Stimulated activated CD8-positive, alpha-beta memory T cell treated with anti-CD3 and anti-CD28 coated beads, Interleukin-4, amount 100 ng/mL, for 1 hour (primary cell): ENCODE data around the gene TNFRSF14.
"Not testable (repeated sequence)": the region's sequence is repeated elsewhere in the genome, so short reads cannot be mapped to it uniquely, and the experiment has no call there.

ENCODE experiments used
- DNase-seq, 2 donors: peaks; one replicate each; pipeline ENCODE4 v3.0.0-alpha.2; 2020; ENCODE audit warnings: low read depth in 2 of 2, low spot score in 1 of 2

TNFRSF14 gene

DNA sequence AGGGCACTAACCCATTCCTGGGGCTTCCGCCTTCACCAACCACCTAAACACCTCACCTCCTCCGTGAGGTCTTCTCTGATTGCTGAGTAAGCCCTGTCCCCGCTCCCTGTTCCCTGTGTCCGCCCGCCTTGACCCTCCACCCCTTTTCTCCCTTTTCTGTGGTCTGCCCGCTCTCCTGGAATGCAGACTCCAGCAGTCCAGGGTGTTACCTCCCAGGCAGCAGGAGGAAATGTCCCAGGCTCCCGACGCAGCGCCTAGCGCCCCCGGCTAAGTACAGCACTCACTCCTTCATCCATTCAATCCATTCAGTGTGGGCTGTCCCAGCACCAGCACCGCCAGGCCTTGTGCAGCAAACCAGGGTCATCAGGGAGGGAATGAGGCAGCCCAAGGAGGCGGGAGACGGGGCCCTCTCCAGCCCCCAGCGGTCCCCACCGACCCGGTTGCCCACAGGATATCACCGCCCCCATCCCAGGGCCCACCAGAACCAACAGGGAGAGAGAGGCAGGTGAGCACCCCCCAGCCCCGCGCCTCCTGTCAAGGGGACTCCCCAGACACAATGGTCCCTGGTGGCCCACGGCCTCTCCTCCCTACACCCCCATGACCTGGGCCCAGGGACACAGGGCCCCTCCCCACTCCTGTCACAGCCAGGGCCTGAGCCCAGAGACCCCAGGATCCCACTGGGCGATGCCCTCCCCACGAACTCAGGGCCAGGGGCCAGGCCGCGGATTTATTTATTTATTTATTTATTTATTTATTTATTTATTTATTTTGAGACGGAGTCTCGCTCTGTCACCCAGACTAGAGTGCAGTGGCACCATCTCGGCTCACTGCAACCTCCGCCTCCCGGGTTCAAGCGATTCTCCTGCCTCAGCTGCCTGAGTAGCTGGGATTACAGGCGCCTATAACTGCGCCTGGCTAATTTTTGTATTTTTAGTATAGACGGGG is 10.2 kb downstream of the TNFRSF14 start:
- no peak for DNase-seq

- no peak for DNase-seq
These were observed 11.0 kb downstream of the TNFRSF14 start for GRCh38 chr1:2567083-2567679.

DNA sequence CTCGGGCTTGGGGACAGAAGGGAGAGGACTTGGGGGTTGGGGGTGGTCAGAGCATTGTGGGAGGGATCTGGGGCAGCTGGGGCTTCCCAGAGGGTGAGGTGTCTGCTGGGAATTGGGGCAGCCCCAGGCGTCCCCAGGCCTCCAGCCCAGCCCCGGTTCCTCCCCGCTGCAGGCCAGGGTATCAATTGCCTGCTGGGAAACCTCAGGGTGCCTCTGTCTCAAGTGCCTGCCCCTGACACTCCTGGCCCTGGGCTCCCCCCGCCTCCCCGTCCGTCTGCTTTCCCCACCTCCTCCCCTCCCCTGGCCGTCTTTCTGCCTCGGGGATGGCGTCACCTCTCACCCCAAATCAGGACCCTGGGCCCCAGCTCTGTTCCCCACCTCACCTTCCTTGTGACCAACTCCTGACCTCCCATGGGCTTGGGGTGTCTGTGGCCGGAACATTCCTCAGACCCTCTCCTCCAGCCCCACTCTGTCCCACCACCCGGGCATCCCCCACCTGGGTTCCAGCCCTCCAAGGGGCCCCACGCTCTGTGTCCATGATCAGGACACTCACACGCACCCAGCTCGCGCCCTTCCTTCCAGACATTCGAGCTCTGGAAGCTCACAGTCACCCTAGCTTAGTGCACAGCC is 12.1 kb downstream of the TNFRSF14 start:
- not testable (repeated sequence) for DNase-seq

DNA sequence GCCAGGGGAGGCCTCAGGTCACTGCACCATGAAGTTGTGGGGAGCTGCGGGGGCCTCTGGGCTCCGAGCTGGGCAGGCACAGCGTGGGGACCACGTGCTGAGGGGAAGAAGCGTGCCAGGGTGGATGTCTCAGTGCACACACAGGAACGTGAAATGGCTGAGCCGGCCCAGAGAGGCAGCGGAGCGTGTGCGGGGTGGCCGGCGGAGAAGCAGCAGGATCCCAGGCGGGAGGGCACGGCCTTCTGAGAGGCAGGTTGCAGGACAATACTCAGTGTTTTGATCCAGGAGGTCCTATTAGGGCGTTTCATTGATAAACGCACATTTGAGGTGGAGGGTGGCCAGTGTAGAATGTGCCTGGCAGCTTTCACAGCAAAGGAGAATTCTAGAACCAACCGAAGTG is 12.9 kb downstream of the TNFRSF14 start:
- DNase-seq, result no peak

DNA sequence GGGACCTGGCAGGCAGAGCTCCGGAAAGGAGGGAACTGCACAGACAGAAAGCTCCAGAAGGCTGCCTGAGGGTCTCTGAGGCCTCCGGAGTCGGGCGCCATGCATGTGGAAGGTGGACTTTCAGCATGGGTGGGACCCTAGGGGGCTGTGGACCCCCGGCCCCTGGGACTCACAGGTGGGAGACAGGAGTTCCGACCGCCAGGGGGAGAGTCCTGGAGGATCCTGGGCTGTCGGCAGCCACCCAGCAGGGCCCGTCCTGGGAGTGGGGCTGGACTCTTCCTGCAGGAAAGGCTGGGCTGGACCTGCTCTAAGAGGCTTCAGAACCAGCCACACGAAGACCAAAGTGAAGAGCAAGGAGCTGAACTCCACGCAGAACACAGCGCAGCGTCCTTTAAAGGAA is 13.5 kb downstream of the TNFRSF14 start:
- not testable (repeated sequence) for DNase-seq

DNA sequence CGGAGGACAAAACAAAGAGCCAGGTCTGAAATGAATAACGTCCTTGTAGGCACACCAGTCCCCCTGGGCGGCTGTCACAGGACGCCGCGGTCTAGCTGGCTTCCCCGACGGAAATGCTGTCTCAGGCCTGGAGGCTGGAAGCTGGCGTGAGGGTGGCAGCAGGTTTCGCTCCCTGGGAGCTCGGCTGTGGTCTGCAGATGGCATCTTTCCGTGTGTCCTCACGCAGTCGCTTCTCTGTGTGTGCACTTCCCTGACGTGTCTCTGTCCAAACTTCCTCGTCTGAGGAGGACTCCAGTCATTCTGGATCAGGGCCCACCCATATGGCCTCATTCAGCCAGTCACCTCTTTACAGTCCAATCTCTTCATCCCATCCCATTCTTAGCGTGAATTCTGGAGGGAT is 14.2 kb downstream of the TNFRSF14 start:
- no peak for DNase-seq

GRCh38 chr1:2571348-2571747 is 15.2 kb downstream of the TNFRSF14 start:
- DNase-seq, result no peak

GRCh38 chr1:2573250-2573920 is 17.2 kb downstream of the TNFRSF14 start:
- no peak for DNase-seq

- no peak for DNase-seq
These were observed 18.2 kb downstream of the TNFRSF14 start for GRCh38 chr1:2574350-2574749.

DNA sequence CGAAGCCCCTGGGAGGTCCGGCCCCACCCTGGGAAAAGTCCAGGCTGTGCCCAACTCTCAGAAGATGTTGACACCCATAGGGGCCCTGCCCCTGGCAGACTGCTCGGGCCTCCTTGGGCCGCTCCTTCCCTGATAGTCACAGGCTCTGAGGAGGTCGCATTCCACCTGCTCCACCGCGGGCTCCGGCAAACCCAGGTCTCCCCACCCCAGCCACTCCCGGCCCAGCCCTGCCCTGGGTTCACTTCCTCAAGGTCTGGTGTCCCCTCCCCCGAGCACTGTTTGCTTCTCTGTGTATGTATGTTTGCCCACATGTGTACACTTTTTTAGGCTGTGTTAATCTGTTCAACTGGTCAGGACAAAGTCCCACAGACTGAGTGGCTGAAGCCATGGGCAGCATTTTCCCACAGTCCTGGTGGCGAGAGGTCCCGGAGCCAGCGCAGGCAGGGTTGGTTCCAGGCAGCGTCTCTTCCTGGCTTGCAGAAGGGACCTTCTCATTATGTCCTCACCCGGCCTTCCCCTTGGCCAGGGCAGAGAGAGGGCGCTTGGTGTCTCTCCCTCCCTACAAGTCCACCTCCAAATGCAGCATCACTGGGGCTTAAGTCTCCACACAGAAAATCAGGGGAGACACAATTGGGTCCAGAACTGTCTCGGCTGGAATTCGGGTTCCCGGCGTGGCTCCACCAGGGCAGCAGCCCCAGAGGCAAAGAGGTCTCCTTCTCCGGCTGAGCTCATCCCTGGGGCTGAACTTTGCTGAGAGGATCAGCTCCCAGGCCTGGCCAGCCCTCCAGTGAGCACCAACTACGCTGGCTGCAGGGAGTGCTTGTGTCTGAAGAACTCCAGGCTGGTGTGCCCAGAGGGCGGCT is 19.9 kb downstream of the TNFRSF14 start:
- DNase-seq, result no peak

GRCh38 chr1:2577565-2578075 is 21.4 kb downstream of the TNFRSF14 start:
- DNase-seq, result not testable (repeated sequence)

- DNase-seq, result no peak
These were observed 22.6 kb downstream of the TNFRSF14 start for GRCh38 chr1:2578758-2579118.

DNA sequence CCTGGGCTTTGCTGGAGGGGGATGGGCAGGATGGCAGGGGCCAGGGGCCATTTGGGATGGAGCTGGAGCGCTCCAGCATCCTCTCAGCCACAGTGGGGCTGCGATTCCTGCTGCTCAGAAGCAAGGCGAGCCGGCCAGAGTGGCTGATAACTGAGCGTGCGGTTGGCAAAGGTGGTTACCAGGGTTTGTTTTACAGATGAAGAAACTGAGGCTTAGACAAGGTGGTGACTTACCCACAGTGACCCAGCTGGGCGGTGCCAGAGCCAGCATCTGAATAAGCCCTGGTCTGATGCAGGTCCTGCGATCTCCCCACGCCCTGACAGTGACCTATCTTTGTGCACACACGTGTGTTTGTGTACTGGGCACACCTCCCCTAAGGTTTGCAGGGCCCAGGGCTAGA is 24.5 kb downstream of the TNFRSF14 start:
- no peak for DNase-seq

DNA sequence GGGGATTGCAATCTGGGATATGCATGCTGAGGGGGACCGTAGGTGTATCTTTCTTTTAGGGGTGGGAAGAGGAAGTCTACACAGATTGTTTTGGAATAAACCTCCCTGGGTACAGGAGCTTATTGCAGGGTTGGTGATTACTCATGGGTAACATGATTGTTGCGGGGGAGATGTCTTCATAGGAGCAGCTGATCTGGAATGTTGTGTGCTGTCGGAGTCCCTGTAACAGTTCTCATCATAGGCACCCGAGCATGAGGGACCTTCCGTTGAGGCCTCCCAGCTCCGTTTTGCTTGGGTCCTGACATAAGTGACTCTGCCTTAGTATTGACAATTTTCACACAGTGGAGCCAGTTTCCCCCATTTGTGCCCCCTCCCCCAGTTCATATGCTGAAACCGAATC is 26.2 kb downstream of the TNFRSF14 start:
- no peak for DNase-seq

DNA sequence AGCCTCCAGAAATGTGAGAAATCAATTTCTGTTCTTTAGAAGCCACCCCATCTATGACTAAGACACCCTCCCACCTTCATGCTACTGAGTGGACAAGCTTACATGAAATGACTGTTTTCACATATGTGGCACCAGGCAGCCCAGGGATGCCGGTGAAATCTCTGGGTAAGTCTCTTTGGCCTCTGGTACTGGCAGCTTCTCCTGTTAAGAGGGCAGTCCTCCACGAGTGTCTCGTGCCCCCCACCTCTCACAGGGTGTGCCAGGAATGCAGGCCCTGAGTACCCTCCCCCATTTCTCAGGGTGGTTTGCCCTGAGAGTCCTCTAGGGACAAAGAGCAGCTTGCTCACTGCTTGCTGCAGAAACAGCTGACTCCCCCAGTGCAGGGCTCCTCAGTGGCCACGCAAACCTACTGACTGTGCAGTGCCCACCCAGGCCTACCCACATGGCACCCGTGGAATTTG is 27.2 kb downstream of the TNFRSF14 start:
- no peak for DNase-seq

DNA sequence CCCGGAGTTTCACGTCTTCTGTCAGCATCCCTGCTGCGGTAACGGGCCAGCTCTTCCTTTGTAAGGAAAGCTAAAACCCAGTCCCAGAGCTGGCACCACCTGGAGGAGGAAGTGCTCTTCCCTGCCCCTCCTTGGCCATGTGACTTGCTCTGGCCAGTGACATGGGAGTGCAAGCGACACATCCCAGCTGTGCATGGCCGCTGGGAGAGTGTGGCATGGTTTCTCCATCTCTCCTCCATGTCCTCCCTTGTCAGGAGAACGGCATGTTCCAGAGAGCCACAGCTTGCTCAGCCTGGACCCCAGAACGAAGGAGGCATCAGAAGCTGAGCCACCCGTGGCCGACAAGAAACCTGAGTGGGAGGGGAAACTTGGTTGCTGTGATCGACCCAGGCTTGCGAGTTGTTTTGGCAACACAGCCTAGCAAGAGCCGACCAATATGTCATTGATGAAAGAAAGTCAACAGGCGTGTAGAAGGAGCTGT is 27.7 kb downstream of the TNFRSF14 start:
- DNase-seq, result no peak

DNA sequence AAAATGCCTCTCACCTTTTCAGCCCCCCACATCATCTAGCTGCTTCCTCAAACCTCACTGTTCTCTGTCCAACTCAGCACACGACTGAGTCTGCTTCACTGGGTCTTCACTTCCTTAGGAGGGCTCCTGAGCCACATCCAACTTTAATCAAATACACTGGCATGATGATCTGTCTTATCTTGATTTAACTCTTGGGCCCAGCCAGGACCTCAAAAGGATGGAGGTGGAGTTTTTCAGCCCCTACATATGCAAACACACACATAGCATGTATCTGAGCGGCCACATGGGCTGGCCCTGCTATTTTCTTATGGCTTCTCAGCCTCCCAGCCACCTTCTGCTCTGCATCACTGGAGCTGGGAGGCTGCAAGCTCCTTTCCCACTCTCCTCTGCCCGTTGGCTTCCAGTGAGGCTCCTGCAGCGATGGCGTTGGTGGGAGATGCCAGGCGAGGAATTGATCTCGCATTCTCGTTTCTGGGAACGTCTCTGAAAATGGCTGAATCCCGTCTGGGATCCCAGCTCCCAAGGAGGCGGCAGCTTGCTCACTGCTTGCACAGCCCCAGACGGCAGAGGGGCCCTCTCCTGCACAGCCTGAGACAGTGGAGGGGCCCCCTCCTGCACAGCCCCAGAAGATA is 28.6 kb downstream of the TNFRSF14 start:
- no peak for DNase-seq

GRCh38 chr1:2585318-2586092 is 29.3 kb downstream of the TNFRSF14 start:
- peak; percentile 36 to 51 for DNase-seq
